HG02798 (cell line): ENCODE data around the gene SAMD9L.

Source experiments
- ATAC-seq: cut with Tn5 transposase; IDR thresholded peaks from one replicate; pipeline ENCODE4 v1.9.1; 2021; ENCODE audit warnings: mild to moderate bottlenecking; ENCODE audit not compliant: unreplicated experiment, poor library complexity

The SAMD9L gene

GRCh38 chr7:93148144-93148543 is at the start of gene SAMD9L:
Gene SAMD9L (minus strand): TSS chr7:93148385. CDS start chr7:93135971, 12,414 bp downstream.
- peak; percentile 64 for ATAC-seq

GRCh38 chr7:93196336-93196735 is 48.2 kb upstream of the SAMD9L start:
- ATAC-seq: no peak

DNA sequence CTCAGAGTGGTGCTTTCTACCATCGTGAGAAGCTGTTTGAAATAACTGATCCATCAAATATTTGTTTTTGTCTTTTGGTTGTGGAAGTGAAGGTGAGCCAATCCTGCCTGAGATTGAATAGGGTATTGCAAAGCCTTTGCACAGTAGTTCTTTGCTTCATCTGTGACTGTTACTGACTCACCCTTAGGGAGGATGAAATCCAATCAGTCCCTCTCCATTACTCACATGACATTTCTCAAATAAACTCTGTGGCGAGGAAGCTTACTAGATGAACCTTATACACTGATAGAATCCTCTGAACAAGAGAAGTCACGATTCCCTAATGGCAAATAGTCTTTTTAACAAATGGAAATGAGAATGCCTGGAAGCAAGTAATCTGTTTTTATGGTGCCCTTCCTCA is 46.2 kb upstream of the SAMD9L start:
- ATAC-seq: no peak

DNA sequence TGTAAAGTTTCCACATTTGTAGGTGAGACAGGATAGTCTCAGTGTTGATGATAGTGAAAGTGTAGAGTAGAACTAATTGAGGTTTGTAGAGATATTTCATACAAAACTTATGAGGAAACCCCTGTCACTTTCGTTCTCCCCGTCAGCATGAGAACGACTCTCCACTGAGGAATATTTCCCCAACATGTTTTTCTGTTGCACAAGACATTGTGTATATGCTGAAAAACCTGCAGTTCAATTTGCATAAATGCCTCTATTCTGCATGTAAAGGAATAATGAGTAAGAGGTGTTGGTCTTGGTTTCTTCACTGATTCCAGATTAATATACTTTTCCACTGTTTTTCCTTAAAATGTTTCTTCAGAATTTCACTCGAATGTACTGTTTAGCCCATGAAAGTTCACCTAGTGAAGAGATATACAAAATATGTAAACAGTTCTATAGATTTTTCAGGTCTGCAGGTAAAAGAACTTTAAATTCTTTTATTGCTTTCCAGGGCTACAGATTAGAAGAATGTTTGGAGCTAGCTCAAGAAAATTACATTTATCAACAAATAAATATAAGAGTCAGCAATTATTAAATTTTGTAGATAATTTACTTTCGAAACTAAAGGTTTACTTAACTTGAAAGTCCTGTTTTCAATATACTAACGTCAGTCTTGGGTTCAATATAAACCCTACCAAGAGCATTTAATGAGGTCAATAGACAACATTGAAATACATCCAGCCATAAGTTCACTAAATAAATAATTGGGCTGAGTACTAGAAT is 40.9 kb upstream of the SAMD9L start:
- ATAC-seq: no peak

- no peak for ATAC-seq
Measured at GRCh38 chr7:93185303-93186027, 37.3 kb upstream of the SAMD9L start.

DNA sequence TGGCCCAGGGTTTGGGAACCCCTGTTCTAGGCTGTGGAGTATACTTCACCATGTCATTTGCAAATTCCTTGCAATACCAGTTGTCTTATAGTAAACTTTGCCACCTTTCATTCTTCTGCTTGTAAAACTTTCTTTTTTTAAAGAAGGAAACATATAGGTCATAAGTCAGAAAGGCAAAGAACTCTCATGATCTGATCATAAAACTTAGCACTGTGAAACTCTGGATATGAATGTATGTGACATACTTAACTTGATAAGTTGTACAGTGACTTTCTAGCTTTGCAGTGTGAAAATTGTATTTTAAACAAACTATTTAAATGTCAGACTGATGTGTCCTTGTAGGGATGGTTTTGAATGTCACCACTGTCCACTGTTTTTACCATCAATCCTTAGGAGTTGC is 31.0 kb upstream of the SAMD9L start:
- ATAC-seq: no peak

GRCh38 chr7:93178213-93178612 is 30.0 kb upstream of the SAMD9L start:
- ATAC-seq: no peak

DNA sequence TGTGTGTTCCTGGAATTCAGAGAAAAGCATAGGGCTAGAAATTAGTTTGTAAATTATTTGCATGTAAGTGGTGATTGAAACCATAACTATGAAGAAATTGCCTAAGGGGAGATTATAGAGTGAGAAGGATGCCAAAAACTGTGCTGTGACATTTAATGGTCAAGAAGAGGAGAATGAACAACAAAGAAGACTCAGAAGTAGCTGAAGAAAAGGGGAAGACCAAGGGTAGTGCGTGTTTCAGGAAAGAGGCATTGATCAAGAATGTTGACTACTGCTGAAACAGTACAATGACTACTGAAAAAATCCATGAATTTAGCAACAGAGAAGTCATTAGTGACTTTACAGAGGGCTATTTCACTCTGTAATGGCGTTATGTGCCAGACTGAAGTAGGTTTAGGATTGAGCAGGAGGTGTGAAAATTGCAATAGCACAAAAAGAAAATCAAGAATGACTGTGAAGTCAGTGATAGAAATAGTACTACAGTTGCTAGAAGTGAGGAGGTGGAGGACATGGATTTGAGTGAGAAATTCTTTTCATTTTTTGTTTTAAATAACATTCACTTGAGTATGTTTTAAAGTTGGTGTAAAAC is 28.9 kb upstream of the SAMD9L start:
- ATAC-seq: no peak

GRCh38 chr7:93175219-93175618 is 27.0 kb upstream of the SAMD9L start:
- no peak for ATAC-seq

DNA sequence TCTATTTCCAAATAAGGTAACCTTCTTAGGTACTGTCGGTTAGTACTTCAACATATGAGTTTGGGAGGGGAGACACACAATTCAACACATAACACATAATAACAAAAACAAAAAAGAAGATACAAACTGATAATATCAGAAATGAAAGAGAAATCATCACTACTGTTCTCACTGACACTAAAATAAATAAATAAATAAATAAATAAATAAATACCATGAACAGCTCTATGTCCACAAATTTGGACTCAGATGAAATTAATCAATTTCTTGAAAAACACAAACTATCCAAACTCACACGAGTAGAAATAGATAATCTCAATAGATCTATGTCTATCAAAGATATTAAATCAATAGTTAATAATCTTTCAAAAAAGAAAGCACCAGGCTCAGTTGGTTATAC is 24.5 kb upstream of the SAMD9L start:
- ATAC-seq: no peak

DNA sequence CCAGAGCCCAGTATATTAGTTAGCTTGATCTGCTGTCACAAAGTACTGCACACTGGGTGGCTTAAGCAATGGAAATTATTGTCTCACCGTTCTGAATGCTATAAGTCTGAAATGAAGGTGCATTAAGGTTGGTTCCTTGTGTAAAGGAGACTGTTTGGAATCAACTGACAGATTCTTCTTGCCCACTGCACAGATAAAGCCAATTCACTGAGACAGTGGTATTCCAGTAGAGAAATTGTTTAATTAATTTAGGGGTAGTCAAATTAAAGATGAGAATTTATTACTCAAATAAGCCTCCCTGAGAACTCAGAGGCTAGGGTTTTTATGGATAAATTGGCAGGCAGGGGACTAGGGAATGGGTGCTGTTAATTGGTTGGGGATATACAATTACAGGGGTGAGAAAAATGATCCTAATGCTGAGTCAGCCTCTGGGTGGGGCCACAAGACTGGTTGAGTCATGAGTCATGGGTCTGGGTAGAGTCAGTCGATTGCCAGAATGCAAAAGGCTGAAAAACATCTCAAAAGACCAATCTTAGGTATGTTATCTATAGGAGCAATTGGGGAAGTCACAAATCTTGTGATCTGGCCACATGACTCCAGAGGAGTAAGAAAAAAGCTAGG is 23.5 kb upstream of the SAMD9L start:
- ATAC-seq: no peak

GRCh38 chr7:93165447-93165846 is 17.3 kb upstream of the SAMD9L start:
- ATAC-seq: peak; percentile 99

DNA sequence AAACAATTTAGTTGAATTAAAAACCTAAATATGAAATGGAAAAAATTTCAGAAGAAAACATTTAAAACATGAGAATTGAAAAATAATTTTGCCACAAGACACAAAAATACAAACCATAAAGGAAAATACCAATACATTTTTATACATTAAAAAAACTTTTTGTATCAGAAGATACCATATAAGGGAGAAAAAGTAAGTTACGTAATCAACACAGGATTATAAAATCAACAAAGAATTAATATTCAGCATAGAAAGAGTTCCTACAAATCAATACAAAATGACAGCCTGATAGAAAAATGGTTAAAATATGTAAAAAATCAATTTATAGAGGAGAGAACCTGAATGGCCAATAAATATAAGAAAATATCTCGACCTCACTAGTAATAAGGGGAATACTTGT is 16.6 kb upstream of the SAMD9L start:
- ATAC-seq: no peak

GRCh38 chr7:93161181-93161762 is 13.1 kb upstream of the SAMD9L start:
- no peak for ATAC-seq

- ATAC-seq: no peak
Measured at GRCh38 chr7:93160410-93160809, 12.2 kb upstream of the SAMD9L start.

GRCh38 chr7:93159490-93159889 is 11.3 kb upstream of the SAMD9L start:
- no peak for ATAC-seq

DNA sequence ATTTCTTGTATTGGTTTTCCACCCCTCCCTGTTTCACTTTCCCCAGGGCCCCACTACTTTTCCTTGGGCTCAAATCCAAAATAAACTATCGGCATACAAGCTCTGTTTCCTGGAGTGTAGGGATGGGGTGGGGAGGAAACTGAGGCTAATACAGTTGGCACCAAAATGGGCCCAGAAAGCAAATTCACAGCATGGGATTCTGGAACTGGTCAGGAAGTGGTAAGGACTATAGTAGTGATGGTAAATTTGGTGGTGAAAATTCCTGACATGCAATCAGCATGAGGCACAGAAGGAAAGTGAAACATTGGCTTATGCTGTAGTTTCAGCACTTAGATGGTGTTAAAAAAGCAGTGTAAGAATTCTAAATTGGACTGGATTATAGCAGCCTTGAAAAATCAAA is 8.7 kb upstream of the SAMD9L start:
- ATAC-seq: no peak

DNA sequence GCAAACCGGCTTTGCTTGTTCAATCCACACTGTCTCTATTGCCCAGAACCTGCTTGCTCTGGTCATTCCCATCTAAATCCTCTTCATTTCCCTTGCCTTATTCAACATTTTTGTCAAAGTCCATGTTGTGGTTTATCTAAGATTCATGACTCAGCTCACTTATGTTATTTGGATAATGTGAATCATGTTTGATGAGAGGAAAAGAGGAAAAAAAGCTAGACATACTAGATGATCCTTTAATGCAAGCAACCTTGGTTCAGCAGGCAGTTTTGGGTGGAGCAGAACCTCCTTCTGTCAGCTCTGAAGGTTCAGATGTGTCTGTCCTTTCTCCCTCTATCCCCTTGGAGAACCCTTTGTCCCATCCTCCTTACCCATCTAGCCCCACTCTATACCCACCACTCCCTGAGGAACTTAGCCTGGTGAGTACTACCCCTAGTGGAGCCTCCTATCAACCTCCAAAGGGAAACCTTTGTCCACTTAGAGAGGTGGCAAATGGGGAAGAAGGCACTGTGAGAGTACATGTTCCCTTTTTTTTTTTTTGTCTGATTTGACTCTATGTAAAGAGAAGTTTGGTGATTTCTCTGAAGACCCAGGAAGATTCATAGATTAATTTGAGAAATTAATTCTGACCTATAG is 2.1 kb upstream of the SAMD9L start:
- no peak for ATAC-seq

DNA sequence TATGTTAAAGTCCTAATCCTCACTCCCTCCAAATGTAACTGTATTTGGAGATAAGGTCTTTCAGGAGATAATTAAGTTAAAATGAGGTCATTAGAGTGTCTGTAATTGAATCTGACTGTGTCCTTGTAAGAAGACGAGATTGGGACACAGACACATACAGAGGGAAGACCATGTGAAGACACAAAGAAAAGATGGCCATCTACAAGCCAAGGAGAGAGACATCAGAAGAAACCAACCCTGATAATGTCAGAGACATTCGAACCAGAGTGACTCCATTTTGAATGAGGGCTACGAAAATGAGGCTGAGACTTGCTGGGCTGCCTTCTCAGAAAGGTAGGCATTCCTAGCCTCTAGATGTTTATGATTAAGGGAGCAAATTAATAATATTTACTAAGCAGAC is 542 bp upstream of the SAMD9L start:
- no peak for ATAC-seq

DNA sequence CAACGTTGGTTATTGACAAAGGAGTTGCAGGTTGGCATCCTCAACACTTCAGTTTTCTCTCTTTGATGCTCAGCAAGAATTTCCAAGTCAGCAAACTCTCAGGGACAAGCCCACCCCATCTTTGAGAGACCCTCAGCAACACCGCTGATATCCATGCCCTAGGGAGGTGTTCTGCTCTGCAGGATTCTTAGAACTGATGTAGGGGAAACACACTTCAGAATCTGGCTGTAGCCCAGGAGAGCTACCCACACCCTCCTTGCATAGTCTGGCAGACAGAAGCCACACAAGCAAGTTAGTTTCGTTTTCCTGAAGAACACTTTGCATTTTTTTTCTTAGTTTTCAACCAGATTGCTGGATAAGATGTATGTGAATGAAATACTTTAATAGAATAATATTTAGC is 822 bp downstream of the SAMD9L start:
- ATAC-seq: peak; percentile 86
